Measurements from ENCODE around the gene PANK1.

- TF ChIP-seq CTCF (IDR thresholded peaks at IDR 0.05; ENCODE audit: low read length) (no peak), EZH2 (optimal IDR thresholded peaks at IDR 0.05; ENCODE audit: low read depth, low read length) (no peak), EZH2phosphoT487 (IDR thresholded peaks at IDR 0.05; ENCODE audit: low read length) (no peak)
Measured at GRCh38 chr10:89592539-89592938, 52.5 kb downstream of the PANK1 start.
